D341Med (cell line): ENCODE results near the gene RNF39.
"Not testable (repeated sequence)": the region's sequence is repeated elsewhere in the genome, so short reads cannot be mapped to it uniquely, and the experiment has no call there.

ENCODE experiments used
- DNase-seq: peaks from one replicate; pipeline ENCODE4 v3.0.0; 2012; ENCODE audit warnings: low spot score

The RNF39 gene

GRCh38 chr6:30061092-30061857 is 14.3 kb downstream of the RNF39 start, which contains the start of gene POLR1H:
POLR1H (plus strand) TSS chr6:30061265; CDS start chr6:30061525, 260 bp downstream.
- DNase-seq, result peak; percentile 94

- DNase-seq, result peak; percentile 58
Observed at GRCh38 chr6:30060606-30061091, 14.9 kb downstream of the RNF39 start.

GRCh38 chr6:30055513-30055912 is 20.1 kb downstream of the RNF39 start:
- no peak for DNase-seq

GRCh38 chr6:30053682-30054081 is 21.9 kb downstream of the RNF39 start:
- no peak for DNase-seq

- DNase-seq, result no peak
Observed at GRCh38 chr6:30047220-30047619, 28.3 kb downstream of the RNF39 start.

- no peak for DNase-seq
Observed at GRCh38 chr6:30044630-30045029, 30.9 kb downstream of the RNF39 start.

- DNase-seq, result no peak
Observed at GRCh38 chr6:30043744-30044143, 31.8 kb downstream of the RNF39 start.

GRCh38 chr6:30042914-30043313 is 32.7 kb downstream of the RNF39 start:
- no peak for DNase-seq

- DNase-seq, result peak; percentile 28
Observed at GRCh38 chr6:30042476-30042875, 33.1 kb downstream of the RNF39 start.

GRCh38 chr6:30041821-30042220 is 33.7 kb downstream of the RNF39 start:
- peak; percentile 30 for DNase-seq

- DNase-seq, result no peak
Observed at GRCh38 chr6:30041221-30041620, 34.3 kb downstream of the RNF39 start.

GRCh38 chr6:30037182-30037788 is 38.3 kb downstream of the RNF39 start:
- DNase-seq, result peak; percentile 52

- DNase-seq, result no peak
Observed at GRCh38 chr6:30035784-30036183, 39.8 kb downstream of the RNF39 start.

GRCh38 chr6:30033440-30033839 is 42.1 kb downstream of the RNF39 start:
- not testable (repeated sequence) for DNase-seq

- DNase-seq, result no peak
Observed at GRCh38 chr6:30031381-30031780, 44.2 kb downstream of the RNF39 start.

GRCh38 chr6:30029588-30029987 is 46.0 kb downstream of the RNF39 start:
- DNase-seq, result no peak

GRCh38 chr6:30025186-30025585 is 50.4 kb downstream of the RNF39 start:
- no peak for DNase-seq

GRCh38 chr6:30022712-30023111 is 52.9 kb downstream of the RNF39 start:
- DNase-seq, result not testable (repeated sequence)

GRCh38 chr6:30022189-30022588 is 53.4 kb downstream of the RNF39 start:
- DNase-seq, result no peak

- no peak for DNase-seq
Observed at GRCh38 chr6:30020626-30021025, 54.9 kb downstream of the RNF39 start.
